HG02840 (cell line): Measurements from ENCODE around the gene GPALPP1.
"Not testable (repeated sequence)": the region's sequence is repeated elsewhere in the genome, so short reads cannot be mapped to it uniquely, and the experiment has no call there.

Experiments used
- ATAC-seq: cut with Tn5 transposase; IDR thresholded peaks from one replicate; pipeline ENCODE4 v1.9.1; 2021; ENCODE audit warnings: mild to moderate bottlenecking, moderate library complexity, moderate number of reproducible peaks; ENCODE audit not compliant: unreplicated experiment, low FRiP score

GPALPP1 gene

DNA sequence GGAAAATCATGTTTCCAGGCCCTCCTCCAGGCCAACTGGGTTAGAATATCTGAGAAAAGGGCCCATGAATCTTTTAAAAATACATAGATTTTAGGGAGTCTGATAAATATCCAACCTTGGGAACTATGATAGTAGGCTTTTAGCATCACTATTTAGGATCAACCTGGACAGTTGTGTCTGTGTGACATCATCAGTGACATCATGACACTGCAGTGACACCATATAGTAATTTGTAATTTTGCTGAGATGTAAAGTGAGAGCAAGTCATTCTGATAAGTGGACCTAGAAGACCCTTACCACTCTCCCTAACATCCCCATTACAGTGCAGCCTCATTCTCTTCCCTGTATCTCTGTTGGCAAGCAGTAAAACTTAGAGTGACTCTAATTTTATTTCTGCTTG, 14.1 kb downstream of the GPALPP1 start:
- no peak for ATAC-seq

DNA sequence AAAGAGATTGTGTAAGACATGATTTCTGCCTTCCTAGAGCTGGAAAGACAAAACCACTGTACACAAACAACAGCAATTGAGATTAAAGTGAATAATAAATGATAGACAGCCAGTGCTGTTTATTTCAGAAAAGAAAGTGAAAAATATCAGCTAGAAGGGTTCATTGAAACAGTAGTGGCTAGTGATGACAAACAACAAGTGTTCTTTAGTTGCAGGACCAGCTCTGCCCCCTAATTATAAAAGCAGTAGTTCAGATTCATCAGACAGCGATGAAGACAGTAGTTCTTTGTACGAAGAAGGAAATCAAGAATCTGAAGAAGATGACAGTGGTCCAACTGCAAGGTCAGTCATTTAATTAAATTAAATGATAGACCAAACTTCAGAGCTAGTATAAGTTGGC, 14.8 kb downstream of the GPALPP1 start:
- no peak for ATAC-seq

DNA sequence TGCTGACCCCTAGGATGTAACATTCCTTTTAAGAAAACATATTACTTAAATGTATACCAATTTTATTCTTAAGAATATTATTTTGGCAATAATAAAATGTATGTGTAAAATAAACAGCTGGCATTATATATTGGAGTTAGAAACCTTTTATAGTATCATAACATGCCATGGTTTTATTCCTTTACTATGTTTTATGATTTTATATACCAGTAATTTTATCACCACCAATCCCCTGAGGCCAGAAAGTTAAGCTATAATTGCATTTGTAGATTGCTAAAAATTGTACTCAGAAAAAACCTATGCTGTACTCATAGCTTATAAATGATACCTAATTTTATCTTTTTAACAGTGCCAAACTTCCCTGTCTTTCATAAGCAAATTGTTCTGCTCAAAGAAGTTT, 17.9 kb downstream of the GPALPP1 start:
- ATAC-seq: no peak

DNA sequence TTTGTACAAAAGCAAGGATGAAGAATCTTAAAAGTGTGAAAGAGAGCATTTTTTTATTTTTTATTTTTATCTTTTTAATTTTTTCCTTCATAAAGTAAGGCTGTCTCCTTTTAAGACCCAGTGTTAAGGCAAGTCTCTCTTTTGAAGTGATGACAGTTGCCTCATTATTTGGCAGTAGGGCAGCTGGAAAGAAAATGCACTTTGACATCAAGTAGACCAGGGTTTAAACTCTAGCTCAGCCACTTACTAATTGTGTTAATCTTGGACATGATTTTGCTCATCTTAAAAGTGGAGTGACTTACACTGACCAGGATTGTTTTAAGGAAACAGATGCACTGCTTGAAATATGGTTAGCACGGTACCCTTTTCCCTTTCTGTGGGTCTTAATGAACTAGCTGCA, 18.5 kb downstream of the GPALPP1 start:
- no peak for ATAC-seq

DNA sequence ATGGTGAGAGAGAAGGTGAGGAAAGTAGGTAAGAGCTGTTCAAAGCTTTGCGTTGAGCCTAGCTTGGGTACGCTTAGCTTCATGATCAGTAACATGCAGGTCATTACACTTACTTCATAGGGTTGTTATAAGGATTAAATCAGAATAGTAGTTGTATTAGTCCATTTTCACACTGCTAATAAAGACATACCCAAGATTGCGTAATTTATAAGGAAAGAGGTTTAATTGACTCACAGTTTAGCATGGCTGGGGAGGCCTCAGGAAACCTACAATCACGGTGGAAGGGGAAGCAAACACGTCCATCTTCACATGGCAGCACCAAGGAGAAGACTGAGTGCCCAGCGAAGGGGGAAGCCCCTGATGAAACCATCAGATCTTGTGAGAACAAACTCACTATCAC, 21.9 kb downstream of the GPALPP1 start:
- ATAC-seq: no peak

DNA sequence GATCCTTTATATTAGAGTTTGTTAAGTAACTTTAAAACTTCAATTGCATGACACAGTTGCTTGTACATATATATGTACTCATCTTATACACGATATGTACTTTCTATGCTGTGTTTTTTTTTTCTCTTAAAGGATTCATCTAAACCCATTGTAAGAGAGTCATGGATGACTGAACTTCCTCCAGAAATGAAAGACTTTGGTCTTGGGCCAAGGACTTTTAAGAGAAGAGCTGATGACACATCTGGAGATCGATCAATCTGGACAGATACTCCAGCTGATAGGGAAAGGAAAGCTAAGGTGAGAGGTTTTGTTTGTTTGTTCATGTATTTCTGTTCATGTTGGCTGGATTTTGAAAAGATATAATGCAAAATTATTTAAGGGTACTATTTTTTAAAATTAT, 26.0 kb downstream of the GPALPP1 start:
- ATAC-seq: no peak

DNA sequence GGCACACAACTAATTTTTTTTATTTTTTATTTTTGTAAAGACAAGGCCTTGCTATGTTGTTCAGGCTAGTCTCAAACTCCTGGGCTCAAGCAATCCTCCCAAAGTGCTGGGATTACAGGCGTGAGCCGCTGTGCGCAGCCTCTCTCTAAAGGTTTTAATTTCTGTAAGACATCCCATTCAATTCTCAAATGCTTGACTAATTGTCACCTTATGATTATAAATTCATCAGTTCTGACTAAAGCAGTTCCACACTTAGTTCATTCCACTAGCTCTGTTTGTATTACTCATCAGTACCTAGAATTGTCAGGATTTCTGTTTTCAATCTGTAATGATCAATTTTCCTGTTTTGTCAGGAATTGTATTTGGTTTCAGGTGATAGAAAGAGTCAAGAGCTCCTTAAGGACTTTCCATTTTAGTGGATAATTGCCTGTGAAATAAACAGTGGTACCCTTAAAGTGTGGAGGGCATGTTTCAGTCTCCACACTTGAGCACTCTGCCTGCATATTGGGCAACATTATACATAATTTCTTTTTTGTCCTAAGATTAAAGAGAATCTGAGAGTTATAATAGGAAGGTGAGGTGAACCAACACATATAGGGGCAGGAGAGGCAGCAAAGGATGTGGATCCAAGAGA, 27.6 kb downstream of the GPALPP1 start:
- no peak for ATAC-seq

DNA sequence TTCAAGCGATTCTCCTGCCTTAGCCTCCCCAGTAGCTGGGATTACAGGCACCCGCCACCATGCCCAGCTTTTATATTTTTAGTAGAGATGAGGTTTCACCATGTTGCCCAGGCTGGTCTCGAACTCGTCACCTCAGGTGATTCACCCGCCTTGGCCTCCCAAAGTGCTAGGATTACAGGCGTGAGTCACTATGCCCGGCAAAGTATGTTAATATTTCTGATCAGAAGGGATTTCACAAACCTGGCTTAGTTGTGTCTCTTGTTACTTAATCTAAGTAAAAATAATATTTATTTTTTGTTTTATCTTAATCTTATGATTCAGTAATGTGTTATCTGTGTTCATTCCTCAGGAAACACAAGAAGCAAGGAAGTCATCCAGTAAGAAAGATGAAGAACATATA, 30.6 kb downstream of the GPALPP1 start:
- not testable (repeated sequence) for ATAC-seq

DNA sequence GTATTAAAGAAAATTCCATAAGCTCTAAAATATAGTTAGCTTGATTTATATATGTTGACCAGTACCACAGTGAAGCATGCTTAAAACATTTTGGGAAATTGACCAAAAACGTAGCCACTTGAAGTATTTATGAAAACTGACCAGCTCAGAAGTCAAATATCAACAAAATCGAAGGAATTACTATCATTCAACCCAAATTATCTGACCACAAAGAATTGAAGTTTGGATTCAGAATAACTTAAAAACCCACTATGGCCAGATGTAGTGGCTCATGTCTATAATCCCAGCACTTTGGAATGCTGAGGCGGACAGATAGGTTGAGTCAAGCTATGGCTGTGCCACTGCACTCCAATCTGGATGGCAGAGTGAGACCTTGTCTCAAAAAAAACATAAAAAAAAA, 31.9 kb downstream of the GPALPP1 start:
- no peak for ATAC-seq

DNA sequence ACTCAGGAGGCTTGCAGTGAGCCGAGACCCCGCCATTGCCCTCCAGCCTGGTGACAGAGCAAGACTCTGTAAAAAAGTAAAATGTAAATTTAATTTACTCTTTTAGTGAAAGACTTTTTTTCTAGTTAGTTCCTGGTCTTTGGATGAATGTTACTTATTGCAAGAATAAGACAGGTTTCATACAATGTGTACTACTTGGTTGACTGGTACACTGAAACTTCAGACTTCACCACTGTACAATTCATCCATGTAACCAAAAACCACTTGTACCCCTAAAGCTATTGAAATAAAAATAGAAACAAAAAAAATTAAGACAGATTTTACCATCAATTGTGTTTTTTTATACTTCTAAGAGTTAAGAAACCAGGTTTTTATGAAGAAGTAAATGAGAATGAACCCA, 35.5 kb downstream of the GPALPP1 start:
- ATAC-seq: no peak

DNA sequence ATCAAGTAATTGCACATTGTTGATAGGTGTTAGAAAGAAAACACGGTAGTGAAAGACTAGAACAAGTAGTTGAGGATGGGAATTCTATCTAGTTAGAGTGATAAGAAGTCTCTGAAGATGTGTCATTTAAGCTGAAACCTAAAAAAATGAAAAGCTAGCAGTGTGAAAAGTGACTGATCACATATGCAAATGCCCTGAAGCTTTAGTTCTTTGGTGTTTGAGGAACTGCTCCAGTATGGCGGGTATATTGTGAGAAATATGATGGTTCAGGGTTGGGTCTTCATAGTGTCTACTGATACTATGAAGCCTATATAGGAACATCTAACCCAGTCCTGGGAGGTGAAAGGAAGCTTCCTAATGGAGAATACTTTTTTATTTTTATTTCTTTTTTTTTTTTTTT, 45.0 kb downstream of the GPALPP1 start:
- ATAC-seq: no peak

DNA sequence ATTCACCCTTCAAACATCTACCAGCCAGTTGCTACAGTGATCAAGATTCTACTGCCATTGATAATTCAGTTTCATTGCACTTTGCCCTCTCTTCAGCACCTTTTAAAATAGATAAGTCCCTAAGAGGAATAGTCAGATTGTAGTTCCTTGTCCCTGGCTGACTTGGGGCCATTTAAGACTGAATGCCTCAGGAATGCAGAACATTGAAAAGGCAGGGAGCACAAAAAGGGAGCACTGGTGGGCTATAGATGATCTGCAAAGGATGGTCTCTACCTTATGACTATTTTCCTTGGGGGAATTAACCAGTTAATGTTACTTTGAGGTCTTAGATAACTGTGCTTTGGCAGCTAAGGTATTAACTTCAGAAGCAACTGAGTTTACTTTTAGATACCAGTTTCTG, 46.9 kb downstream of the GPALPP1 start:
- no peak for ATAC-seq

DNA sequence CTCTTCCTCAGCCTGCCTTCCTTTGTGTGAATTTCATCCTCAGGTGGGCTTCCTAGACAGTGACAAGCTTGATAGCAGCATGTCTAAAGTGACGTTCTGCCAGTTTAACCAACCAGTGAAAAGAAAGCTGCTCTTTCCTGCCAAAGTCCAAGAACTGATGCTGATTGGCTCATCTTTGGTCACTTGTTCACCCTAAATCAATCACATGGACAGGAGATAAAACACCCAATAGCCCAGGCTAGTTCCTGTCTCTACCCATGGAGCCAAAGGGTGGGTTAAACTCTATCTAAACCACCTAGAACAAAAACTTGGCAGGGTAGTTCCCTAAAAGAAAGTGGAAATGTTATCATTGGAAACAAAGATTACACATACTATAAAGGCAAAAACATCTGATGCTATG, 50.8 kb downstream of the GPALPP1 start:
- no peak for ATAC-seq

DNA sequence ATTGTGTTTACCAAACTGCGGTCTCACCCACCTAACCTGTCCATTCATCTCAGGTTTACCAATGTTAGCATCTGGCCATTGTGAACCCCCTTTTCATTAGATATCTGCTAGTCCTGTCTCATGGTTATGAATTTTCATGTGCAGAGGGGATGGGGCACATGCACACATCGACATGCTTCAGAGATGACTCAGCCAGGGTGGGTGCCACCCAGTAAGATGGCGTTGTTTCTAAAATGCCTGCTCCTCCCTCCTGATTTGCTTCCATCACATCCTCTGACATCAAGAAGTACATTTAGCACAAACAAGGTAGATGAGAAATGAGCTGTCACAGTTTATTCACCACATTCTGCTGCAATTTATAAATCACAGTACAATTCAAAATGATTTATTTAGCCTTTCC, 51.3 kb downstream of the GPALPP1 start:
- ATAC-seq: no peak

DNA sequence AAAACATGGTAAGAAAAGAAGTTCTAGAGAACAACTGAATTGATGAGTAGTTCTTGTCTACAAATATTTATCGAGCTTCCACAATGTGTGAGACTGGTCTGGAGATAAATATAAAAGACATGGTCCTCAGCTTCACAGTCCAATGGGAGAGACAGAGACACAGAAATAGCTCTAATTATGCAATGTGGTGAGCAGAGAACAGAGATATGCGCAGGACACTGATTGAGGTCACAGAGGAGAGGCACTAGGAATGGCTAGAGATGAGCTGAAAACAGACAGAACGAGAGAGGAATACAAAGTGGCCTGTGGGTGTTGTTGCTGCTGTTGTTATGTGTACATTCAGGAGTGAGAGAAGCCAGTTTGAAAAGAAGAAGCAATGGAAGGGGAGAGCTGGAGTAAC, 53.2 kb downstream of the GPALPP1 start:
- no peak for ATAC-seq

DNA sequence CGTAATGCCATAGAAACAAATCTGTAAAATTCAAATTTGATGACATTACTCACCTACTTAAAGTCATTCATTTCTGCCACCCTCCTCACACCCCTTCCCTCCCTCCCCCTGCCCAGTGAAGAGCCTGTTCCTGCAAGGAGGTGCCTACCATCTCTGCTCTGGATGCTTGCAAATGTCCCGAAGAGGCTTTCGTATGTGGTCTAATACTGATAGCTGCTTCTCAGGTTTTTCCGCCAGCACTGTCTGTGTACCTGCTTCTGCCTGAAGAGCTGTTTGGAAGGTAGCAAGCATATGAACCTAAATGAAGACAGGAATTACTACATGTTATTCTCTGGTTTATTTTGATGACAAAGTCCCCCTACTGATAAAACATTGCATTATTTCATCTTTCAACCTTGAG, 57.1 kb downstream of the GPALPP1 start:
- no peak for ATAC-seq

DNA sequence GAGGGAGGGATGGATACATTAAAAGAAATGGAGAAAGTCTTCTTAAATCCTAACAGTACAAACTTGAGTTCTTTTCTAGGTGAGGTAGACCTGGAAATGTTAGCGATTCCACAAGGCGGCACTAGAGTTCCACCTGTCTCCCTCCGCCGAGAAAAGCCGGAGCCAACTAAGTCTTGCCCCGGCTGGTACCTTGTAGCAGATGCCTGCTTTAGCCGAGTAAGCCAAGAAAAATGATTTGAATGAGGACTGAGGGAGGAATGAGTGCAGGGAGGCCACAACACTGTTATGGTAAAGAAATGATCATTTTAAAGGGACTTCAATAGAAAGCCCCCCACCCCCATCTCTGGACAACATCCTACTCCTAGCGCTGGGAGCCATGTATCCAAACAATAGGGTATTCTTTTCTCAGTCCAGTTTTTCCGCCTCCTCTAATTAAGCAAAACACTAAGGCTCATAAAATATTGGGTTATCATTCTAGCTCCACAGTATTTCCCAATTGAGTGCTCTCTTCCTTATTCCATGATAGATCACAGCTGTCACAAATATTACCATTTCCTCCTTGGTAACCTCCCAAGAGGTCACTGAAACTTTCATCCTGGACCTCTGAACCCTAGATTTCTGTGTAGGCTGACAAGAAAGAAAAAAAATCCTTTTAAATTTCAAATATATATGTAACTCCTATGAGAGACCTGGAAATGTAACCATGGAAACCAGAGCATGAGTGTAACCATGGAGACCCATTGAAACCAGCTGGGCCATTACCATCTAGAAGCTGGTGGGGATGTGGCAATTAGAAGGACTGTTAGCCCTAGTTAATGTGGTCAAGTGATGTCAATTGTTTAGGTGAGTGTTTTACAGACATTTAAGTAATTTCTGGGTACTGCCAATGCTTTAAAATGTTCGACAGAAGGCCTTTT, 58.3 kb downstream of the GPALPP1 start:
- ATAC-seq: no peak

DNA sequence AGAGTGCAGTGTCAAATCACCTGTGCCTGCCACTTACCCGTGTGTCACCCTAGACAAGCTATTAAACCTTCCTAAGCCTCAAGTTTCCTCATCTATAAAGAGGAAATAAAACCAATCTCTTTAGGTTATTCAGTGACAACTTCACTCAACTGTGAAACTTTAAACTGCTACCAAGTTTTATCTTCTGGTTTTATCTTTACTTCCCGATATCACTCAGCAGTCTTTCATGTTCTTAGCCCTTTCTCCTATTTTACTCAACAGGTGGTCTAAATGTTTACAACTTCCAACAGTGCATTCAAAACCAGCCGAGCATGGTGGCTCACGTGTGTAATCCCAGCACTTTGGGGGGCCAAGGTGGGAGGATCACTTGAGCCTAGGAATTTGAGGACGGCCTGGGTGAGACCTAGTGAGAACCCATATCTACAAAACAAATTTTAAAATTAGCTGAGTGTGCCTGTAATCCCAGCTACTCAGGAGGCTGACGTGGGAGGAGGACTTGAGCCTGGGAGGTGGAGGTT, 59.6 kb downstream of the GPALPP1 start:
- no peak for ATAC-seq

DNA sequence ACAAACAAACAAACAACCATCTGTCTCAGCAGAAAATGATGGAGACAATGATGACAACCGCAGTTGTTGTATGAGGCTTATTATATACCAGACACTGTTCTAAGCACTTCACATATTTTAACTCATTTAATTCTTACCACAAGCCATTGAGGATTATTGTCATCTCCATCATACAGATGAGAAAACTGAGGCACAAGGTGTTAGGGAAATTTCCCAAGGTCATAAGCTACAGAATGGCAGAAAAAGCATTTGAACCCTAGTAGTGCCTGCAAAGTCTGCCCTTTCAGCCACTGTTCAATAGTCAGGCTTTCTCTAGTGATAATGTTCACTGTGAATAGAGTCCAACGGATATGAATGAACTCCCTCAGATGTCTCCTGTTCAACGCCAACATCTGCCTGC, 60.1 kb downstream of the GPALPP1 start:
- ATAC-seq: no peak

DNA sequence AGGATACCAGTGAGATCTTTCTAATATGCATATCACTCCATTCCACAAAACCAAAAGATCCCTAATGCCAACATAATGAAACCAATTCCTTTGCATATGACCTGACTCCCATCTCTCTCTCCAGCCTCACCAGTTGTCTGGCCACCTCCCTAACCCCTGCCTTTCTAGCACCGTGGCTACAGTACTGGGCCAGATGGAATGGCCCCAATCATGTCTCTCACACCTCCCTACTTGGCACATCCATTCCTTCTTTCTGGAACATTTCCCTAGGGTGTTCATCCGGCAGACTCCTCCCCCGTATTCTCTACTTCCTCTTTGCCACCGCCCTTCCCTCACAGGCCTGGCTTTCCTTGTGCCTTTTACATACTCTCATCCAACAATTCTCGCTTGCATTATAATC, 62.0 kb downstream of the GPALPP1 start:
- ATAC-seq: no peak

DNA sequence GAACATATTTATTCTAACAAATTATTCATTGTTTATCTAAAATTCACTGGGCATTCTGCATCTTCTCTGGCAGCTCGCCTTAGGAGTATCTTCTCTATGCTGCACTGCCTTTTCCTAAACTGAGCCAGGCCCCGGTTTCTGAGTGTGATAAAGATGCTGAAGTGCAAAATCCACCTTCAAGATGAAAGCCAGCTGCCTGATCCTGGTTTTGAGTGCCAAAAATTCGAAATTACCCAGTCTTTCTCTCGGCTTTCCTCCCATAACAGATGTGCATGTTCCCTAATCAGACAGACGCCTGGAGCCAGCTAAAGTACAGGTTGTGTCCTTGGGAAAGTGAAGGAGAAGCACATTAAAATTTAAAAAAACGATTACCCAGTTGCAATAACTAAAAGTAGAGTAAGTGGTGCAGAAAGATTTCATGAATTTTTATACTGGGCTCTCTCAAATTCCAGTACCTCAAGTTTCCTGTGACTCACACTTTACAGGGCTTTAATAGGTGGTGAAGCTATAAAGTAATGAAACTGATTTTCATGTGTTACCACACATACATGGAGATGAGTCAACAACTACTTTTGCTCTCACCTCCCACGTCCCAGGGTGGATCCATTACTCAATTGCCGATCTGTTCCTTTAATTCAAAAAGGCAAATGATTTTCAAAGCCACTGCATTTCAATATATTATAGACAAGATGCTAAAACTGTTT, 66.0 kb downstream of the GPALPP1 start:
- ATAC-seq: no peak
